Neural progenitor cell (in vitro differentiated cells): ENCODE data around the gene CNTNAP2.

Source experiments
- EZH2 ChIP-seq: fragments of 200-600 bp; sonication (generic); IDR thresholded peaks from 2 replicates; pipeline ENCODE4 v1.6.1; 2017; ENCODE audit warnings: antibody characterized with exemption, mild to moderate bottlenecking, moderate library complexity
- EZH2phosphoT487 ChIP-seq: fragments of 200-600 bp; sonication (generic); IDR thresholded peaks from 2 replicates; pipeline ENCODE4 v1.6.1; 2017; ENCODE audit warnings: antibody characterized with exemption
- TF ChIP-seq, protein P1 (sequence below): fragments of 200-600 bp; sonication (generic); IDR thresholded peaks from 2 replicates; pipeline ENCODE4 v1.5.1; 2017; ENCODE audit warnings: antibody characterized with exemption, mild to moderate bottlenecking

GRCh38 chr7:146639291-146639690 is 522.7 kb downstream of the CNTNAP2 start:
- TF ChIP-seq, protein P1, sequence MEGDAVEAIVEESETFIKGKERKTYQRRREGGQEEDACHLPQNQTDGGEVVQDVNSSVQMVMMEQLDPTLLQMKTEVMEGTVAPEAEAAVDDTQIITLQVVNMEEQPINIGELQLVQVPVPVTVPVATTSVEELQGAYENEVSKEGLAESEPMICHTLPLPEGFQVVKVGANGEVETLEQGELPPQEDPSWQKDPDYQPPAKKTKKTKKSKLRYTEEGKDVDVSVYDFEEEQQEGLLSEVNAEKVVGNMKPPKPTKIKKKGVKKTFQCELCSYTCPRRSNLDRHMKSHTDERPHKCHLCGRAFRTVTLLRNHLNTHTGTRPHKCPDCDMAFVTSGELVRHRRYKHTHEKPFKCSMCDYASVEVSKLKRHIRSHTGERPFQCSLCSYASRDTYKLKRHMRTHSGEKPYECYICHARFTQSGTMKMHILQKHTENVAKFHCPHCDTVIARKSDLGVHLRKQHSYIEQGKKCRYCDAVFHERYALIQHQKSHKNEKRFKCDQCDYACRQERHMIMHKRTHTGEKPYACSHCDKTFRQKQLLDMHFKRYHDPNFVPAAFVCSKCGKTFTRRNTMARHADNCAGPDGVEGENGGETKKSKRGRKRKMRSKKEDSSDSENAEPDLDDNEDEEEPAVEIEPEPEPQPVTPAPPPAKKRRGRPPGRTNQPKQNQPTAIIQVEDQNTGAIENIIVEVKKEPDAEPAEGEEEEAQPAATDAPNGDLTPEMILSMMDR = no peak
- TF ChIP-seq EZH2 (no peak), EZH2phosphoT487 (no peak)
